Neural progenitor cell (in vitro differentiated cells): ENCODE data around the gene MAT2A. TPM values are rescaled to one million over a fixed set of nuclear protein-coding genes. Genes with fewer than 3 reads are reported as not detected.

Source experiments
- DNase-seq: peaks from one replicate; pipeline ENCODE4 v3.0.0-alpha.2; 2016; ENCODE audit warnings: low spot score
- H2AFZ ChIP-seq: fragments of 200-600 bp; sonication (generic); replicated peaks from 2 replicates; pipeline ENCODE4 v1.6.1; 2016; ENCODE audit warnings: antibody characterized with exemption
- H3F3A ChIP-seq: fragments of 200-600 bp; sonication (generic); 2 replicates; pipeline ENCODE4 v1.6.1; 2016; ENCODE audit warnings: antibody characterized with exemption, low read depth
- H3K27ac ChIP-seq: fragments of 200-600 bp; sonication (generic); 2 replicates; pipeline ENCODE4 v1.5.1; 2016; ENCODE audit warnings: mild to moderate bottlenecking
- H3K27me3 ChIP-seq: fragments of 200-600 bp; sonication (generic); 2 replicates; pipeline ENCODE4 v1.6.1; 2016; ENCODE audit warnings: mild to moderate bottlenecking, moderate library complexity
- H3K36me3 ChIP-seq: fragments of 200-600 bp; sonication (generic); 2 replicates; pipeline ENCODE4 v1.5.1; 2016
- H3K4me1 ChIP-seq: fragments of 200-600 bp; sonication (generic); 2 replicates; pipeline ENCODE4 v1.6.1; 2016; ENCODE audit warnings: mixed run types
- H3K4me2 ChIP-seq: fragments of 200-600 bp; sonication (generic); 2 replicates; pipeline ENCODE4 v1.6.1; 2016
- H3K4me3 ChIP-seq: fragments of 200-600 bp; sonication (generic); 2 replicates; pipeline ENCODE4 v1.5.1; 2016
- H3K79me2 ChIP-seq: fragments of 200-600 bp; sonication (generic); 2 replicates; pipeline ENCODE4 v1.6.1; 2016; ENCODE audit warnings: low read depth
- H3K9ac ChIP-seq: fragments of 200-600 bp; sonication (generic); 2 replicates; pipeline ENCODE4 v1.6.1; 2016
- H3K9me3 ChIP-seq: fragments of 200-600 bp; sonication (generic); 2 replicates; pipeline ENCODE4 v1.5.1; 2016; ENCODE audit warnings: low read depth
- H4K20me1 ChIP-seq: fragments of 200-600 bp; sonication (generic); 2 replicates; pipeline ENCODE4 v1.6.1; 2016; ENCODE audit warnings: low read depth
- H3K27ac Mint-ChIP-seq: 3 replicates; pipeline ENCODE4 v1.8.0; 2021; ENCODE audit warnings: mixed read lengths
- H3K27me3 Mint-ChIP-seq: 2 replicates; pipeline ENCODE4 v1.8.0; 2022; ENCODE audit warnings: low read depth, mild to moderate bottlenecking, inconsistent platforms, moderate library complexity, mixed read lengths; ENCODE audit not compliant: insufficient read depth
- H3K36me3 Mint-ChIP-seq: 3 replicates; pipeline ENCODE4 v1.8.0; 2021; ENCODE audit warnings: mixed read lengths
- H3K4me1 Mint-ChIP-seq: 3 replicates; pipeline ENCODE4 v1.8.0; 2021; ENCODE audit warnings: mixed read lengths
- H3K4me3 Mint-ChIP-seq: 3 replicates; pipeline ENCODE4 v1.8.0; 2021; ENCODE audit warnings: mild to moderate bottlenecking, moderate library complexity, mixed read lengths
- H3K9me3 Mint-ChIP-seq: 3 replicates; pipeline ENCODE4 v1.8.0; 2020; ENCODE audit warnings: mixed read lengths
- CTCF ChIP-seq: fragments of 200-600 bp; sonication (generic); IDR thresholded peaks from 2 replicates; pipeline ENCODE4 v1.5.1; 2017; ENCODE audit warnings: antibody characterized with exemption, mild to moderate bottlenecking
- EZH2 ChIP-seq: fragments of 200-600 bp; sonication (generic); IDR thresholded peaks from 2 replicates; pipeline ENCODE4 v1.6.1; 2017; ENCODE audit warnings: antibody characterized with exemption, mild to moderate bottlenecking, moderate library complexity
- EZH2phosphoT487 ChIP-seq: fragments of 200-600 bp; sonication (generic); IDR thresholded peaks from 2 replicates; pipeline ENCODE4 v1.6.1; 2017; ENCODE audit warnings: antibody characterized with exemption
- total RNA-seq: library from RNA; depleted of rRNA; stranded (reverse); fragments of >200 nt; gene quantifications from 2 replicates; pipeline ENCODE4 v1.2.3, GENCODE V29; 2015; ENCODE audit warnings: low replicate concordance

Gene MAT2A
- total RNA-seq, 1 donor from 2014 or later, result 221 TPM

- Mint-ChIP-seq H3K4me3 (no peak overlapping the region), H3K27me3 (peaks cover 7% of the 10 kb centered on the region), H3K36me3 (no peaks in the 10 kb centered on the region), H3K27ac (peak overlapping the region; percentile 70), H3K9me3 (no peaks in the 10 kb centered on the region), H3K4me1 (peaks cover 31% of the 10 kb centered on the region)
- no peak for TF ChIP-seq CTCF
- no peak for TF ChIP-seq EZH2
- no peak for TF ChIP-seq EZH2phosphoT487
- Histone ChIP-seq H4K20me1 (no peaks in the 10 kb centered on the region), H3K9ac (no peak overlapping the region), H3K36me3 (no peaks in the 10 kb centered on the region), H3K4me3 (no peak overlapping the region), H3K4me2 (no peak overlapping the region), H3K27ac (no peak overlapping the region), H2AFZ (peak overlapping the region; percentile 97), H3K9me3 (no peaks in the 10 kb centered on the region), H3K4me1 (peaks cover 21% of the 10 kb centered on the region), H3K79me2 (no peaks in the 10 kb centered on the region), H3K27me3 (no peaks in the 10 kb centered on the region), H3F3A (peaks cover 19% of the 10 kb centered on the region)
- DNase-seq, result no peak
Measured at GRCh38 chr2:85523062-85523902, 15.7 kb upstream of the MAT2A start.

GRCh38 chr2:85523903-85524335 lies 15.0 kb upstream of the MAT2A start:
- H3K4me3 ChIP-seq, result no peak overlapping the region
- peaks cover 31% of the 10 kb centered on the region for H3K4me1 Mint-ChIP-seq
- H3K27me3 ChIP-seq, result no peaks in the 10 kb centered on the region
- H3K9me3 ChIP-seq, result no peaks in the 10 kb centered on the region
- H3K9me3 Mint-ChIP-seq, result no peaks in the 10 kb centered on the region
- no peak overlapping the region for H3K4me3 Mint-ChIP-seq
- H3K27me3 Mint-ChIP-seq, result peaks cover 9% of the 10 kb centered on the region
- peak overlapping the region; percentile 97 for H2AFZ ChIP-seq
- TF ChIP-seq EZH2phosphoT487 (no peak), EZH2 (no peak), CTCF (no peak)
- no peaks in the 10 kb centered on the region for H3K36me3 Mint-ChIP-seq
- H3K4me1 ChIP-seq, result peaks cover 21% of the 10 kb centered on the region
- H3F3A ChIP-seq, result peaks cover 19% of the 10 kb centered on the region
- no peaks in the 10 kb centered on the region for H4K20me1 ChIP-seq
- DNase-seq, result no peak
- H3K79me2 ChIP-seq, result no peaks in the 10 kb centered on the region
- H3K4me2 ChIP-seq, result peak overlapping the region; percentile 40
- H3K27ac ChIP-seq, result peak overlapping the region; percentile 74
- no peaks in the 10 kb centered on the region for H3K36me3 ChIP-seq
- H3K27ac Mint-ChIP-seq, result peak overlapping the region; percentile 72
- no peak overlapping the region for H3K9ac ChIP-seq

- Histone ChIP-seq H3K27ac (peak overlapping the region; percentile 74), H3K79me2 (no peaks in the 10 kb centered on the region)
Measured at GRCh38 chr2:85524336-85524908, 14.5 kb upstream of the MAT2A start.

More at GRCh38 chr2:85524336-85524908, 14.5 kb upstream of the MAT2A start:
- Histone ChIP-seq H3K9me3 (no peaks in the 10 kb centered on the region), H3K9ac (no peak overlapping the region), H3K4me1 (peaks cover 21% of the 10 kb centered on the region), H3K27me3 (no peaks in the 10 kb centered on the region), H3K36me3 (no peaks in the 10 kb centered on the region), H4K20me1 (no peaks in the 10 kb centered on the region), H3K4me3 (no peak overlapping the region), H3F3A (peaks cover 19% of the 10 kb centered on the region), H3K4me2 (peak overlapping the region; percentile 40), H2AFZ (peak overlapping the region; percentile 97)
- Mint-ChIP-seq H3K4me3 (no peak overlapping the region), H3K27ac (peak overlapping the region; percentile 72), H3K27me3 (peaks cover 11% of the 10 kb centered on the region), H3K4me1 (peaks cover 31% of the 10 kb centered on the region), H3K36me3 (no peaks in the 10 kb centered on the region), H3K9me3 (no peaks in the 10 kb centered on the region)
- no peak for TF ChIP-seq EZH2
- no peak for TF ChIP-seq EZH2phosphoT487
- no peak for TF ChIP-seq CTCF
- DNase-seq, result peak; percentile 49
